Gastrocnemius medialis (tissue), 4 donors: ENCODE data around the gene CCDC196.

Experiments used
- CTCF ChIP-seq, 5 experiments: fragments of 450-650 bp in 3 of 5; fragments of 200-600 bp in 2 of 5; sonication (generic) in 2 of 5; IDR thresholded peaks in 4 of 5; conservative IDR thresholded peaks in 1 of 5; 1 replicate in 4 of 5; 2 replicates in 1 of 5; pipeline ENCODE4 v1.5.1; 2016 to 2019; ENCODE audit warnings: antibody characterized with exemption in 5 of 5, mild to moderate bottlenecking in 3 of 5, moderate library complexity in 3 of 5
- POLR2A ChIP-seq, 2 donors: fragments of 450-650 bp; IDR thresholded peaks; one replicate each; pipeline ENCODE4 v1.6.1; 2017; ENCODE audit warnings: antibody characterized with exemption in 2 of 2, mild to moderate bottlenecking in 2 of 2, moderate library complexity in 2 of 2

- TF ChIP-seq CTCF (IDR thresholded peaks at IDR 0.05 in 4 of 5, conservative IDR thresholded peaks at IDR 0.05 in 1 of 5) = no peak
- TF ChIP-seq POLR2A (IDR thresholded peaks at IDR 0.05) = no peak
Observed at GRCh38 chr14:66471584-66471983, 14.6 kb upstream of the CCDC196 start.
